Activated T-helper 1 cell treated with anti-CD3 and anti-CD28 coated beads, Interleukin-12 subunit alpha, Interleukin-12 subunit beta, Interleukin-2, Interleukin-4 antibody, amounts not matched to agents 30 ng/mL and 10 ng/mL and 1 ng/mL, durations not matched to agents 14 hours and 24 hours and 36 hours (primary cell): ENCODE measurements around the gene GSTA1. TPM values are rescaled to one million over a fixed set of nuclear protein-coding genes. Genes with fewer than 3 reads are reported as not detected.
"Not testable (repeated sequence)": the region's sequence is repeated elsewhere in the genome, so short reads cannot be mapped to it uniquely, and the experiment has no call there.

ENCODE experiments used
- DNase-seq: peaks from one replicate; pipeline ENCODE4 v3.0.0; 2021; ENCODE audit warnings: low spot score
- H3K27ac Mint-ChIP-seq: one replicate; pipeline ENCODE4 v1.8.0; 2021; ENCODE audit warnings: mild to moderate bottlenecking, mixed read lengths
- H3K27me3 Mint-ChIP-seq: one replicate; pipeline ENCODE4 v1.8.0; 2022; ENCODE audit warnings: mild to moderate bottlenecking, moderate library complexity, mixed read lengths; ENCODE audit not compliant: insufficient read depth
- H3K36me3 Mint-ChIP-seq: one replicate; pipeline ENCODE4 v1.8.0; 2021; ENCODE audit warnings: low read depth, mixed read lengths
- H3K4me1 Mint-ChIP-seq: one replicate; pipeline ENCODE4 v1.8.0; 2021; ENCODE audit warnings: low read depth, mixed read lengths
- H3K4me3 Mint-ChIP-seq: one replicate; pipeline ENCODE4 v1.8.0; 2021; ENCODE audit warnings: mild to moderate bottlenecking, moderate library complexity, mixed read lengths
- H3K9me3 Mint-ChIP-seq: one replicate; pipeline ENCODE4 v1.8.0; 2021; ENCODE audit warnings: mixed read lengths
- intact Hi-C: fragments of 100-400 bp; cut with micrococcal nuclease; formaldehyde crosslinking; loops from one replicate; pipeline ENCODE4 v1.15.1; 2024
- total RNA-seq: library from RNA; stranded (reverse); gene quantifications from 2 replicates; pipeline ENCODE4 v1.2.3, GENCODE V29; 2022

GSTA1 gene
- total RNA-seq, 1 donor from 2014 or later, result not detected

DNA sequence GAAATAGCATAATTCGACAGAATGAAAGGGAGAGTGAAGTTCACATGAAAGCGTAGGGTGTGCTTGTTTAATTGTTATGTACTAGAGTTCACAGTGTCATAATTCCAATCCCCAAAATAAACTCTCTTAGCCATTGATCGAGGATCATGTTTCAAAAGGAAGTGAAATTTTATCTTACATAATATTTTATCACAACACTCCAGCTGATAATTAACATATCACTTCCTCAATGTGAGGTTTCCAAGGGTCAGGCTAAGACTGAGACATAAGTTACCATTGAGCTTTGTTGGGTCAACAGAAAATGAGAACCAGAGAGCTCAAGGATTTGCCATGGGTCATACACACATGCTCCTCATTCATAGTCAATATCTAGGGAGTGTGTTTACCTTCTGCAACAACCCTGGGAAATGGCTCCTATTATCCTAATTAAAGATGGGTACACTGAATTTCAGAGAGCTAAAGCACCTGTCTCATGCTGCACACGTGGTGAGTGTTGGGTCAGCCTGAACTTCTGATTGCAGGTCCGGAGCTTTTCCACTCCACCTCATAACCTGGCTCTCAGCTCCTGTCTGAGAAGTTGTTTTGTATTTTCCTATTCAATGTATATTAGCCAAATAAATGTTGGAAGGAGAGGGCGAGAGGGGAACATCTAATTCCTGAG is 43.4 kb downstream of the GSTA1 start:
- intact Hi-C loops, result no loop called here
- H3K4me3 Mint-ChIP-seq, result no peak overlapping the region
- no peaks in the 10 kb centered on the region for H3K9me3 Mint-ChIP-seq
- H3K4me1 Mint-ChIP-seq, result no peaks in the 10 kb centered on the region
- peaks cover 4% of the 10 kb centered on the region for H3K27me3 Mint-ChIP-seq
- DNase-seq, result no peak
- H3K27ac Mint-ChIP-seq, result no peak overlapping the region
- no peaks in the 10 kb centered on the region for H3K36me3 Mint-ChIP-seq

DNA sequence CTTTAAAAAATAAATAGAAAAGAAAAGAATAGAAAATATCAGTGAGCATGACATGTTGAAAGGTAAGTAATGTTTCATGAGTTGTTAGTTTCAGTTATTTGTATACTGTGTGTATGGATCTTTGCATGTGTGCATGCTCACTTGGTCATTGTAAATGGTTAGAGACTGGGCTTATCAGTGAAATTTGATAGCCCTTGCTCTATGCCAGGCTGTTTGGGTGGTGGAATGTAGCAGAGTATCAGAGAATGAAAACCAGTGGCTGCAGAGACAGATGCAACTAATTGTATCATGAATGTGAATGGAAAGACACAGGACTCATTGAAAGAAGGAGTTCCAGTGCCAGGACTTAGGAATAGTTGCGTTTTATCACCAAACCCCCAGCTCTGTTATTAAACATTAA is 44.5 kb downstream of the GSTA1 start:
- no peak overlapping the region for H3K4me3 Mint-ChIP-seq
- no peak overlapping the region for H3K27ac Mint-ChIP-seq
- H3K4me1 Mint-ChIP-seq, result no peaks in the 10 kb centered on the region
- intact Hi-C loops, result no loop called here
- no peaks in the 10 kb centered on the region for H3K9me3 Mint-ChIP-seq
- H3K27me3 Mint-ChIP-seq, result peaks cover 4% of the 10 kb centered on the region
- no peak for DNase-seq
- H3K36me3 Mint-ChIP-seq, result no peaks in the 10 kb centered on the region

DNA sequence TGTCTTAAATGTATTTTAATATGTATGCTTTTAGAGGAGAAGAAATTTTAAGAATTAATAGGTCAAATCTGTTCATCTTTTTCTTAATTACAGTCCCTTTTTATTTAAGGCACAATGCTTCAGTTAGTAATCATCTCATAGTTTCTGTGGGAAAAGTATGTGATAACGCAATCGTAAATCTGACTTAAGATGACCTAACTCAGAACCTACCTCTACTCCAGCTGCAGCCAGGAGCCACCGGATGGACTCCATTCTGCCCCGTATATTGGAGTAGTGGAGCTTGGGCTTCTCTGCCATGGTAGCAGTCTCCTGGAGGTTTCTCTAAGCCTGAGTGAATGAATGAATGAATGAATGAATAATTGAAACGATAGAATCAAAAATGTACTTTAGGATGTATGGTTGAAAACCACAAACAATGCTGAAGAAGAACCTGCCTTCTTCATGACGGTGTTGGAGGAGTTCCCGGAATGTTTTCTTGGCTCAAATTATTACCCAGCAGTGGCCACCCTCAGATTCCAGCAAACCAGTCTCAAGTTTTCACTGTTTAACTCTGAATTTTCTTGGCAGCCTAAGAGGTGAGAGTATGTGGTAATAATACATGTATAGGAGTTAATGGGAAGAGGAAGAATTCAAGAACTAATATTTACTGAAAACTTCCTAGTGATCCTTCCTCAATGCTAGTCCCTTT is 45.8 kb downstream of the GSTA1 start:
- H3K9me3 Mint-ChIP-seq, H3K27ac Mint-ChIP-seq, intact Hi-C loops, H3K36me3 Mint-ChIP-seq, DNase-seq, H3K27me3 Mint-ChIP-seq, H3K4me1 Mint-ChIP-seq, H3K4me3 Mint-ChIP-seq: not testable (repeated sequence)

DNA sequence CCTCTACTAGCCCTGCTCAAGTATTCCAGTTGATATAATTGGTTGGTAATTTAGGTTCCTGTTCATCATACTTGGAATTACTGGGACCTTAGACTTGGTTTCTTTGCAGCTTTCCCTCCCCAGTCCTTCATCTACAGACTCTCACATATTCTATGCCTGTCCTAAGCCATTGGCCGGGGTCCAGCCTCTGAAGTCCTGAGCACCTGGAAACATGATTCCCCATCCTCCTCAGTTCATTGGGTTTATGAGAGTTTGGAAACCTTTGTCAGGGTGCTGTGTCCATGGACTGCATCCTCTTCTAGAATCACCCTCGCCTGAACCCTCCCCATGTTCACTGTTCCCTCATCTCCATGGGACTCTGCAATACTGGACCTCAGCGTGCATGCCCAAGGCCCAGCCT is 49.2 kb downstream of the GSTA1 start:
- Mint-ChIP-seq H3K36me3 (no peaks in the 10 kb centered on the region), H3K4me1 (no peaks in the 10 kb centered on the region), H3K27ac (no peak overlapping the region), H3K9me3 (peaks cover 3% of the 10 kb centered on the region), H3K27me3 (peaks cover 8% of the 10 kb centered on the region), H3K4me3 (no peak overlapping the region)
- intact Hi-C loops, result no loop called here
- DNase-seq, result no peak

DNA sequence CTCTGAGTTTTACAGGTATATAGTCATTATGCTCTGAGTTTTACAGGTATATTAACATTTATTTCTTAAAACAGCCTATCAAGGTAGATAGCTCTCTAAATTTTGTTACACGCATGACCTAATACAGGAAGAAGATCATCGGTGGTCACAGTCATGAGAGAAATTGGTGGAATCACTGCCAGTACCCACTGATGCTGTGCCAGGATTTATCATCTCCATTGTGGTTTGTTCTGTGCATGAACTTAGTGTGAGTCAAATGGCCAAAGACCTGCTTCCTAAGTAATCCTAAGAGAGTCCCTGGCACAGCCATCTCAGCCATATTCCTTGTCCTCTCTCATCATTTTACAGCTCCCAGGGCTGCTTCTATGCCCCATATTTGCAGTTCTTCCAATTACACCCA is 50.5 kb downstream of the GSTA1 start:
- intact Hi-C loops, H3K27ac Mint-ChIP-seq, H3K4me1 Mint-ChIP-seq, H3K27me3 Mint-ChIP-seq, H3K36me3 Mint-ChIP-seq, H3K9me3 Mint-ChIP-seq, DNase-seq, H3K4me3 Mint-ChIP-seq: not testable (repeated sequence)

DNA sequence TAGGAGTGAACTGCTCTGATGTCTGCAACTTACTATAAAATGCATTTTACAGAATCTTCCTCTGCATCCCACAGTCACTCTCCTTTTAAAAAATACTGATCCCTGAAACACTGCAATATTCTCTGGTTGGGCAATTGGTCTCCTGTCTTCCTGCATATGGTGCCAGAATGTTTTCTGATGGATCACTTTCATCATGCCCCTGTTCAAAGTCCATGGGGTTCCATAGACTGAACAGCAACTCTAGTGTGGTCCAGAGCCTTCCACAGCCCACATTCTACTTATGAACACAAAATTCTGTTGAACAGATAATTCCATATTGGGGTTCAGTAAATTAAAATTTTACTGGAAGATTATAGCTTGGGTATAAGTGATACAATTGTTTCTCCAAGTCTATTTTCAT is 51.3 kb downstream of the GSTA1 start:
- H3K4me1 Mint-ChIP-seq, result no peaks in the 10 kb centered on the region
- H3K9me3 Mint-ChIP-seq, result peaks cover 3% of the 10 kb centered on the region
- no peaks in the 10 kb centered on the region for H3K36me3 Mint-ChIP-seq
- no peak overlapping the region for H3K4me3 Mint-ChIP-seq
- intact Hi-C loops, result no loop called here
- peaks cover 8% of the 10 kb centered on the region for H3K27me3 Mint-ChIP-seq
- no peak overlapping the region for H3K27ac Mint-ChIP-seq
- no peak for DNase-seq

DNA sequence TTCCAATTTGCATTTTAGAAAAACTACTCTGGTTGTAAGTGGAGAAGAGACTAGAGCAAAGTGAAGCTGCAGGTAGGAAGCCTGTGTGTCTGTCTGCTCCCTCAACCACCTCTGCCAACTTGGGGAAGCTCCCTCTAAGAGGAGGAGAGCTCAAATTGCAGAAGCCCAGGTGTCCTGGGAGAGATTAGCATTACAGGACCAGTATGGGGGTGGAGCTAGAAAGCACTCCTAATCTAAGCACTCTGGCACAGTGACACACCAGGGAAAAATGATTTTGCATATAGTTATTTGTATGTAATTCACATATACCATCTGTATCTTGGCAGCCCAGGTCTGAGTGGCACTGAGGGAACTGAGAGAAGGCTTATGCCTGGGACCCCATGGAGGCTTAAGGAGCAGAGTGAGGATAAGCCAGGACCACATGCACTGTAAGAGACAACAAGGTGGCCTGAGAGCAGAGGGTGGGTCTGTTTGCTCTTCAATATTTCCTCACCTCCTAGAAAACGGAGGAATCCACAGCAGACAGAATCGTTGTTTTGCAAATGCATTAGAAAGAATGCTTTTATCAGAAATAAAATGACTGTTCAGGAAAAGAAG is 54.0 kb downstream of the GSTA1 start:
- Mint-ChIP-seq H3K4me1 (no peaks in the 10 kb centered on the region), H3K9me3 (peaks cover 3% of the 10 kb centered on the region), H3K36me3 (no peaks in the 10 kb centered on the region), H3K4me3 (no peak overlapping the region), H3K27ac (no peak overlapping the region), H3K27me3 (peaks cover 15% of the 10 kb centered on the region)
- DNase-seq, result no peak
- intact Hi-C loops, result no loop called here

DNA sequence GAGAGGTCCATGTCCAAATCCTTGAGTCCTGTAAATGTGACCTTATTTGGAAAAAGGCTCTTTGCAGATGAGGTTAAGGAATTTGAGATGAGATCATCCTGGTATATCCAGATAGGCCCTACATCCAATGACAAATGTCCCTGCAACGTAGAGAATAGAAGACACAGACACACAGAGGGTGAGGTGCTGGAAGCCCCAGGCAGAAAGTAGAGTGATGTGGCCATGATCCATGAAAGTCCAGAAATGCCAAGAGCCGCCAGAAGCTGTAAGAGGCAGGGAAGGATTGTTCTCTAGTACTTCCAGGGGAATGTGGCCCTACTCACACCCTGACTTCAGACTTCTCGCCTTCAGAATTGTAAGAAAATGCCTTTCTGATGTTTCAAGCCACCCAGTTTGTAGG is 56.3 kb downstream of the GSTA1 start:
- DNase-seq, H3K27ac Mint-ChIP-seq, H3K4me3 Mint-ChIP-seq, H3K9me3 Mint-ChIP-seq, intact Hi-C loops, H3K4me1 Mint-ChIP-seq, H3K36me3 Mint-ChIP-seq: not testable (repeated sequence)
- peaks cover 13% of the 10 kb centered on the region for H3K27me3 Mint-ChIP-seq

DNA sequence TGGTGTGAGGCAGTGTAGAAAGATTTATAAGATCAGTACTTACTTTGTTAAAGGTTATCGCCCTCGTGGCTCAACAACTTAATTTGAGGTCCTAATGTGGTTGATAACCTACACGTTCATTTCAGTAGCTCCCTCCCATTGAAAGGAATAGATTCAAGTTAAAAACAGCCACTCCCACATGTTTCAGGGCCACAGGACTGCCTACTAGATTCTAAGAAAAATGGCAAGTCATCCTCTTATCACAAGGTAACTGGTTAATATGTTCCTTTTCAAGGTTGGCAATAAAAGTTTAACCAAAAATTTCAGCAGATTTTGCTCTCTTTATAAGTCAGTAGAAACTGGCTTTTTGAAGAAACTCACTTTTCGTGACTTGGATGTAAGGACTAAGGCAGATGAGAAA is 57.4 kb downstream of the GSTA1 start:
- H3K27ac Mint-ChIP-seq, result no peak overlapping the region
- intact Hi-C loops, result no loop called here
- H3K27me3 Mint-ChIP-seq, result peaks cover 13% of the 10 kb centered on the region
- H3K36me3 Mint-ChIP-seq, result no peaks in the 10 kb centered on the region
- H3K9me3 Mint-ChIP-seq, result peaks cover 3% of the 10 kb centered on the region
- no peaks in the 10 kb centered on the region for H3K4me1 Mint-ChIP-seq
- no peak for DNase-seq
- H3K4me3 Mint-ChIP-seq, result no peak overlapping the region

DNA sequence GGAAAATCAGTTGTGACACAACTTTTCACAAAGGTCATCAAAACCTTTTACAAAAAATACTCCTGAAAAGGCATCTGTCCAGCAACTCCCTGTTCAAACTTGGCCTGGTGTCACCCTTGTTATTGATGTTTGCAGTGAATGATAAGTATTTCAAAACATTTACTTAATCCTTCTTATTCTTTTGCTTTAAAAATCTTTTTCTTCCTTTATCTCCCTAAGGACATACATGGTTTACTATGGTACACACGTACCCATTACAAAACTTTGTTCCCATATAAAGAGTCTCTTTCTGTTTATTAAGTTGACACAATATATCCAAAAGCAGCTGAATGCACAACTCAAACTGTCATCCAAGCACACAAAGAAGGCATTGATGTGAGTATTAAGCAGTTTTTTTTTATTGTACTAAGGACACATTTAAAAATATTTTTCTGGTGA is 57.8 kb downstream of the GSTA1 start:
- Mint-ChIP-seq H3K9me3 (peaks cover 1% of the 10 kb centered on the region), H3K27me3 (peaks cover 12% of the 10 kb centered on the region), H3K27ac (no peak overlapping the region), H3K4me1 (no peaks in the 10 kb centered on the region), H3K36me3 (no peaks in the 10 kb centered on the region), H3K4me3 (no peak overlapping the region)
- no peak for DNase-seq
- intact Hi-C loops, result no loop called here

DNA sequence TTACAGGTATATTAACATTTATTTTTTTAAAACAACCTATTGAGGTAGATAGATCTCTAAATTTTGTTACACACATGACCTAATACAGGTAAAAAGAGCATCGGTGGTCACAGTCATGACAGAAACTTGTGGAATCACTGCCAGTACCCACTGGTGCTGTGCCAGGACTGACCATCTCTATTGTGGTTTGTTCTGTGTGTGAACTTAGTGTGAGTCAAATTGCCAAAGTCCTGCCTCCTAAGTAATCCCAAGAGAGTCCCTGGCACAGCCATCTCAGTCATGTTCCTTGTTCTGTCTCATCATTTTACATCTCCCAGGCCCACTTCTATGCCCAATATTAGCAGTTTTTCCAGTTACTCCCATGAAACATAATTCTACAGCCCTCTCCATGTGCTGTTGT is 61.7 kb downstream of the GSTA1 start:
- no peaks in the 10 kb centered on the region for H3K36me3 Mint-ChIP-seq
- no peaks in the 10 kb centered on the region for H3K4me1 Mint-ChIP-seq
- no peak overlapping the region for H3K27ac Mint-ChIP-seq
- H3K9me3 Mint-ChIP-seq, result no peaks in the 10 kb centered on the region
- no peak for DNase-seq
- no peak overlapping the region for H3K4me3 Mint-ChIP-seq
- H3K27me3 Mint-ChIP-seq, result peaks cover 11% of the 10 kb centered on the region
- intact Hi-C loops, result no loop called here
